HG03095 (cell line): ENCODE results near the gene GM2A.
A peak's percentile ranks its signal among the peaks of the same experiment; 100 is the strongest.
"Not testable (repeated sequence)": the region's sequence is repeated elsewhere in the genome, so short reads cannot be mapped to it uniquely, and the experiment has no call there.

ENCODE experiments used
- ATAC-seq: cut with Tn5 transposase; IDR thresholded peaks from one replicate; pipeline ENCODE4 v1.9.1; 2021; ENCODE audit warnings: moderate library complexity; ENCODE audit not compliant: unreplicated experiment

Gene GM2A

GRCh38 chr5:151284392-151284967 is 31.5 kb downstream of the GM2A start:
- ATAC-seq = no peak

- ATAC-seq = no peak
Measured at GRCh38 chr5:151285683-151286082, 32.7 kb downstream of the GM2A start.

- no peak for ATAC-seq
Measured at GRCh38 chr5:151286246-151286645, 33.3 kb downstream of the GM2A start.

- ATAC-seq = peak; percentile 59
Measured at GRCh38 chr5:151288180-151288579, 35.2 kb downstream of the GM2A start.

- no peak for ATAC-seq
Measured at GRCh38 chr5:151293624-151294023, 40.6 kb downstream of the GM2A start.

- no peak for ATAC-seq
Measured at GRCh38 chr5:151295138-151295537, 42.2 kb downstream of the GM2A start.

GRCh38 chr5:151295791-151296477 is 42.9 kb downstream of the GM2A start:
- no peak for ATAC-seq

GRCh38 chr5:151296478-151296830 is 43.5 kb downstream of the GM2A start:
- no peak for ATAC-seq

- no peak for ATAC-seq
Measured at GRCh38 chr5:151296974-151297373, 44.0 kb downstream of the GM2A start.

- ATAC-seq = no peak
Measured at GRCh38 chr5:151298063-151298855, 45.3 kb downstream of the GM2A start.

GRCh38 chr5:151303666-151304065 is 50.7 kb downstream of the GM2A start, which contains the start of gene SLC36A3:
Gene SLC36A3, minus strand, starts transcription at chr5:151303766. Its CDS starts 412 bp downstream, at chr5:151303354.
- no peak for ATAC-seq

- not testable (repeated sequence) for ATAC-seq
Measured at GRCh38 chr5:151309266-151309665, 56.3 kb downstream of the GM2A start.

- ATAC-seq = not testable (repeated sequence)
Measured at GRCh38 chr5:151309821-151310220, 56.8 kb downstream of the GM2A start.

- no peak for ATAC-seq
Measured at GRCh38 chr5:151310932-151311331, 57.9 kb downstream of the GM2A start.

- no peak for ATAC-seq
Measured at GRCh38 chr5:151312756-151313324, 59.9 kb downstream of the GM2A start.

GRCh38 chr5:151313357-151313756 is 60.4 kb downstream of the GM2A start:
- no peak for ATAC-seq

- peak; percentile 70 for ATAC-seq
Measured at GRCh38 chr5:151315998-151316597, 63.1 kb downstream of the GM2A start.

GRCh38 chr5:151317871-151318270 is 64.9 kb downstream of the GM2A start:
- no peak for ATAC-seq

GRCh38 chr5:151318850-151319732 is 66.1 kb downstream of the GM2A start:
- ATAC-seq = peak; percentile 78
